Nephron (organoid): ENCODE measurements around the gene DMTF1.

ENCODE experiments used
- H3K27ac Mint-ChIP-seq, 3 experiments: 2 replicates each; pipeline ENCODE4 v1.8.0; 2020; ENCODE audit warnings: mixed read lengths in 3 of 3, mild to moderate bottlenecking in 2 of 3, moderate library complexity in 1 of 3
- H3K27me3 Mint-ChIP-seq: 2 replicates; pipeline ENCODE4 v1.8.0; 2021; ENCODE audit warnings: low read depth, mild to moderate bottlenecking, moderate library complexity, mixed read lengths
- H3K36me3 Mint-ChIP-seq: 2 replicates; pipeline ENCODE4 v1.8.0; 2020; ENCODE audit warnings: low read depth, mixed read lengths
- H3K4me1 Mint-ChIP-seq: 2 replicates; pipeline ENCODE4 v1.8.0; 2020; ENCODE audit warnings: mixed read lengths
- H3K4me3 Mint-ChIP-seq, 3 experiments: 2 replicates each; pipeline ENCODE4 v1.8.0; 2020; ENCODE audit warnings: mild to moderate bottlenecking in 3 of 3, mixed read lengths in 3 of 3, moderate library complexity in 2 of 3
- H3K9me3 Mint-ChIP-seq: 2 replicates; pipeline ENCODE4 v1.8.0; 2020; ENCODE audit warnings: mixed read lengths
- CTCF ChIP-seq, 3 experiments: fragments of 200-600 bp; sonication (generic); IDR thresholded peaks; one replicate each; pipeline ENCODE4 v1.5.0; 2021; ENCODE audit warnings: antibody characterized with exemption in 3 of 3; ENCODE audit not compliant: unreplicated experiment in 3 of 3

Gene DMTF1

GRCh38 chr7:87210506-87210905 is 58.3 kb downstream of the DMTF1 start:
- no peak overlapping the region for H3K4me3 Mint-ChIP-seq
- TF ChIP-seq CTCF (IDR thresholded peaks at IDR 0.05; ENCODE audit: unreplicated experiment in 3 of 3) = no peak
- peaks cover 14% of the 10 kb centered on the region for H3K4me1 Mint-ChIP-seq
- H3K9me3 Mint-ChIP-seq = peaks cover 19% of the 10 kb centered on the region
- H3K27me3 Mint-ChIP-seq = no peaks in the 10 kb centered on the region
- peaks cover 47% of the 10 kb centered on the region for H3K36me3 Mint-ChIP-seq
- H3K27ac Mint-ChIP-seq = no peak overlapping the region

GRCh38 chr7:87212498-87212897 is 60.2 kb downstream of the DMTF1 start:
- H3K36me3 Mint-ChIP-seq = peaks cover 37% of the 10 kb centered on the region
- H3K27me3 Mint-ChIP-seq = no peaks in the 10 kb centered on the region
- no peak overlapping the region for H3K4me3 Mint-ChIP-seq

GRCh38 chr7:87213252-87213651 is 61.0 kb downstream of the DMTF1 start:
- Mint-ChIP-seq H3K36me3 (peaks cover 29% of the 10 kb centered on the region), H3K9me3 (peaks cover 3% of the 10 kb centered on the region)
- TF ChIP-seq CTCF (IDR thresholded peaks at IDR 0.05; ENCODE audit: unreplicated experiment in 3 of 3) = no peak

More at GRCh38 chr7:87212498-87212897, 60.2 kb downstream of the DMTF1 start:
- TF ChIP-seq CTCF (IDR thresholded peaks at IDR 0.05; ENCODE audit: unreplicated experiment in 3 of 3) = no peak
- Mint-ChIP-seq H3K4me1 (peaks cover 23% of the 10 kb centered on the region), H3K9me3 (peaks cover 10% of the 10 kb centered on the region), H3K27ac (no peak overlapping the region)

GRCh38 chr7:87213811-87214210 is 61.6 kb downstream of the DMTF1 start:
- no peak overlapping the region for H3K27ac Mint-ChIP-seq
- H3K4me1 Mint-ChIP-seq = peaks cover 33% of the 10 kb centered on the region
- H3K36me3 Mint-ChIP-seq = peaks cover 24% of the 10 kb centered on the region
- H3K4me3 Mint-ChIP-seq = no peak overlapping the region
- H3K9me3 Mint-ChIP-seq = no peaks in the 10 kb centered on the region
- no peaks in the 10 kb centered on the region for H3K27me3 Mint-ChIP-seq
- no peak for TF ChIP-seq CTCF (IDR thresholded peaks at IDR 0.05; ENCODE audit: unreplicated experiment in 3 of 3)

More at GRCh38 chr7:87213252-87213651, 61.0 kb downstream of the DMTF1 start:
- Mint-ChIP-seq H3K4me1 (peaks cover 28% of the 10 kb centered on the region), H3K4me3 (no peak overlapping the region), H3K27ac (no peak overlapping the region), H3K27me3 (no peaks in the 10 kb centered on the region)

- no peaks in the 10 kb centered on the region for H3K9me3 Mint-ChIP-seq
- peaks cover 42% of the 10 kb centered on the region for H3K4me1 Mint-ChIP-seq
- peaks cover 3% of the 10 kb centered on the region for H3K27me3 Mint-ChIP-seq
- no peak for TF ChIP-seq CTCF (IDR thresholded peaks at IDR 0.05; ENCODE audit: unreplicated experiment in 3 of 3)
- H3K27ac Mint-ChIP-seq = no peak overlapping the region
- peaks cover 15% of the 10 kb centered on the region for H3K36me3 Mint-ChIP-seq
- H3K4me3 Mint-ChIP-seq = no peak overlapping the region
Observed at GRCh38 chr7:87215046-87215445, 62.8 kb downstream of the DMTF1 start.

- H3K27ac Mint-ChIP-seq = peak overlapping the region; percentile 35 to 88 (median 83)
- TF ChIP-seq CTCF (IDR thresholded peaks at IDR 0.05; ENCODE audit: unreplicated experiment in 3 of 3) = no peak
- H3K4me3 Mint-ChIP-seq = peak overlapping the region in 2 of 3 experiments; percentile 21 to 46
- H3K36me3 Mint-ChIP-seq = peaks cover 10% of the 10 kb centered on the region
- H3K9me3 Mint-ChIP-seq = no peaks in the 10 kb centered on the region
- peaks cover 41% of the 10 kb centered on the region for H3K4me1 Mint-ChIP-seq
- peaks cover 3% of the 10 kb centered on the region for H3K27me3 Mint-ChIP-seq
Observed at GRCh38 chr7:87216701-87217508, 64.7 kb downstream of the DMTF1 start.
